Measurements from ENCODE around the gene TTC27. TPM values are rescaled to one million over a fixed set of nuclear protein-coding genes. Genes with fewer than 3 reads are reported as not detected.

TTC27 gene
- total and polyA plus RNA-seq, 8 donors = 9.9 to 26.9 (median 22.5) TPM

DNA sequence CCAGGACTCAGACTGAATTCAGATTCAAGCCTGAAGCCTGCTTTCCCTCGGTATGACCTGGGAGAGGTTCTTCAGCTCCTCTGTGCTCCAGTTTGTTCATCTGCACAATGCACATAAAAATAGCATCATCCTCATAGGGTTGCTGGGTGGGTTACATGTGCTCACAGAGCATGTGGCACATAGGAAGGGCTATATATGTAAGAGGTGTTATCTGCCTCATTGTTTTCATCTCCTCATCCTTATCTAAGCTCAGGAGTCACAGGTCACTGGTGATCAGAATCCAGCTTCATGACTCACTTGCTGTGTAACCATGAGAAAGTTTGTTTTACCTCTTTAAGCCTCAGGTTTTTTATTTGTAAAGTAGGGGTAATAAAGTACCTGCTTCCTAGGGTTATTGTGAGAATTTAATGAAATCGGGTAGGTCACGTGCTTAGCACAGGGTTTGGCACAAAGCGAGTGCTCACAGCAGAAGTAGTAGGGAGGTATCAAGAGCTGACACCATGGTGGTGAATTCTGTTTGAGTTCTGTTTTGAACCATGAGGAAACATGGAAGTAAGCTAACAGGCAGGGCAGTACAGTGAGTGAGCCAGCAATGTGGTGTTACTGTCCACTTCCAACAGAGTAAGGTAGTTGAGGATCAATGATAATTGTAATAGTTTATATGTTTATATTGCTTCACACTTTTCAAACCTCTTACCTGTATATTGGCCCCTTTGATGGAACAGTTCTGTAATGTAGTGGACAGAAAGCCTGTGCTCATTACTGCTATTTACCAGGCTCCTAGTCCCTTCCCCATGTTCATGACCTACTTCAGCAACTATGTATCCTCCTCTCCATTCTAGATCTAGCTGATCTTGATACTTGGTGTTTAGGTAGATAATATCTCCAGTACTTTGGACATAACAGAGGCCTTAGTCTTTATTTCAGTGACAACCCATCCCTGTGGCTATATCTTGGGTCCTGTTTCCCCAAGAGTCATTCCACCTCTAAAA is 177.6 kb downstream of the TTC27 start:
- intact Hi-C loops (cut with DNase I) = no loop called here
- ATAC-seq (peak; percentile 62), DNase-seq (no peak)
- H3K27me3 ChIP-seq = no peaks in the 10 kb centered on the region
- TF ChIP-seq, protein P1, sequence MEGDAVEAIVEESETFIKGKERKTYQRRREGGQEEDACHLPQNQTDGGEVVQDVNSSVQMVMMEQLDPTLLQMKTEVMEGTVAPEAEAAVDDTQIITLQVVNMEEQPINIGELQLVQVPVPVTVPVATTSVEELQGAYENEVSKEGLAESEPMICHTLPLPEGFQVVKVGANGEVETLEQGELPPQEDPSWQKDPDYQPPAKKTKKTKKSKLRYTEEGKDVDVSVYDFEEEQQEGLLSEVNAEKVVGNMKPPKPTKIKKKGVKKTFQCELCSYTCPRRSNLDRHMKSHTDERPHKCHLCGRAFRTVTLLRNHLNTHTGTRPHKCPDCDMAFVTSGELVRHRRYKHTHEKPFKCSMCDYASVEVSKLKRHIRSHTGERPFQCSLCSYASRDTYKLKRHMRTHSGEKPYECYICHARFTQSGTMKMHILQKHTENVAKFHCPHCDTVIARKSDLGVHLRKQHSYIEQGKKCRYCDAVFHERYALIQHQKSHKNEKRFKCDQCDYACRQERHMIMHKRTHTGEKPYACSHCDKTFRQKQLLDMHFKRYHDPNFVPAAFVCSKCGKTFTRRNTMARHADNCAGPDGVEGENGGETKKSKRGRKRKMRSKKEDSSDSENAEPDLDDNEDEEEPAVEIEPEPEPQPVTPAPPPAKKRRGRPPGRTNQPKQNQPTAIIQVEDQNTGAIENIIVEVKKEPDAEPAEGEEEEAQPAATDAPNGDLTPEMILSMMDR (IDR thresholded peaks at IDR 0.05) = no peak
- no peak overlapping the region for H3K4me3 ChIP-seq
- no peaks in the 10 kb centered on the region for H3K4me1 ChIP-seq
- H3K36me3 ChIP-seq = no peaks in the 10 kb centered on the region
- no peaks in the 10 kb centered on the region for H3K9me3 ChIP-seq
- H3K27ac ChIP-seq = no peak overlapping the region

DNA sequence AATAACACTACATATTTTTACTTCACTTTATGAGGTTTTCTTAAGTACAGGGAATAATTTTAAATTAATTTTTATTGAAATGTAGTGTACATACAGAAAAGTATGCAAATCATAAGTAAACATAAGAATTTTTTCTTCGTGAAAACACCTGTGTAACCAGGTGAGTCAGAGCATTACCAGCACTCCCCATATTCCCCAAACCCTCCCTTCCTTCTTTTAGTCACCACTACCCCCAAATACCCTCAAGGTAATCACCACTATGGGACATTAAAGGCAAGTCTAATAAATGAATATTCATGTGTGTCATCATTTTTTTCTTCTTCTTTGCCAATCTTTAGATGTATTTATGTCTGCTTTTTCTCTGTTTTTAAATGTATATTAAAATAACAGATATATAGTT is 179.0 kb downstream of the TTC27 start:
- Histone ChIP-seq H3K4me3 (no peak overlapping the region), H3K27me3 (no peaks in the 10 kb centered on the region), H3K27ac (no peak overlapping the region), H3K4me1 (no peaks in the 10 kb centered on the region), H3K9me3 (no peaks in the 10 kb centered on the region), H3K36me3 (no peaks in the 10 kb centered on the region)
- DNase-seq (no peak), ATAC-seq (no peak)
- TF ChIP-seq, protein P1 (IDR thresholded peaks at IDR 0.05) = no peak
- intact Hi-C loops (cut with DNase I) = no loop called here

DNA sequence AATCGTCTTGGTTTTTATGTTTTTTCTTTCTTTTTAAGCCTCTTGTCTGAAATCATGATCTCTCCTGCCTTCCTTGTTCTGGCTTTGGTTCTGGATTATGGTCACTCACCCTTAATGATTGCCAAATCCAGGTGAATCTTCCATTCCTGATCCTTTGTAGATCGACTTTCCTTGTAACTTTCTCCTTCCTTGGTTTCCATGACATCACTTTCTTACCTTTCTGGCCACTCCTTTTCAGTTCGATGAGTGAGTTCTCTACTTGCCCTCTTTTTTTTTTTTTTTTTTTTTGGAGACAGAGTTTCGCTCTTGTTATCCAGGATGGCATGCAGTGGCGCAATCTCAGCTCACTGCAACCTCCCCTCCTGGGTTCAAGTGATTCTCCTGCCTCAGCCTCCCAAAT is 179.8 kb downstream of the TTC27 start:
- Histone ChIP-seq H3K4me1 (no peaks in the 10 kb centered on the region), H3K27me3 (no peaks in the 10 kb centered on the region), H3K27ac (no peak overlapping the region), H3K36me3 (no peaks in the 10 kb centered on the region), H3K9me3 (no peaks in the 10 kb centered on the region), H3K4me3 (no peak overlapping the region)
- DNase-seq (no peak), ATAC-seq (no peak)
- intact Hi-C loops (cut with DNase I) = no loop called here
- TF ChIP-seq, protein P1 (IDR thresholded peaks at IDR 0.05) = no peak

DNA sequence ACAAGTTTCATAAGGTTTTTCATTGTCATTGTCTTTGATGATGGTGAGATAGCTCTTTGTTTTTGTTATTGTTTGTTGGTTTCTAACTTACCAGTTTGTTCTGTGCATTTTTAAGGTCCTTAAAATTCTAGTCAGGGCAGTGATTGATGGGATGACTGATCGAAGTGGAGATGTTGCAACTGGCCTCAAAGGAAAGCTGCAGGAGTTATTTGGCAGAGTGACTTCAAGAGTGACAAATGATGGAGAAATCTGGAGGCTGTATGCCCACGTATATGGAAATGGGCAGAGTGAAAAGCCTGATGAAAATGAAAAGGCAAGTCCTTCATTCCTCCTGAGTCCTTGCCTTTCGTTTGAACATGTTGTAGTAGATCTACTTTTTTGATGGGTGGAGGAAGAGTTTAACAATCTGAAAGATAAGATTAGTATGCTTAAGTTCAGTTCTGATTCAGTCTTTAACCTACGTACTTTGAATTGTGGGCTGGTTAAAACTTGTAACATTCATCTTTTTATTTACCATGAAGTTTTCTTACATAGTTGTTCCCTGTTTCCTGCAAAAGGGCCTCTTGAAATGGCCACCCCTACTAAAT is 183.2 kb downstream of the TTC27 start:
- H3K27me3 ChIP-seq = no peaks in the 10 kb centered on the region
- TF ChIP-seq, protein P1 (IDR thresholded peaks at IDR 0.05) = no peak
- DNase-seq (no peak), ATAC-seq (no peak)
- no peak overlapping the region for H3K27ac ChIP-seq
- H3K36me3 ChIP-seq = peaks cover 0 to 4% of the 10 kb centered on the region in 2 donors
- no peak overlapping the region for H3K4me3 ChIP-seq
- intact Hi-C loops (cut with DNase I) = no loop called here
- H3K9me3 ChIP-seq = no peaks in the 10 kb centered on the region
- no peaks in the 10 kb centered on the region for H3K4me1 ChIP-seq

DNA sequence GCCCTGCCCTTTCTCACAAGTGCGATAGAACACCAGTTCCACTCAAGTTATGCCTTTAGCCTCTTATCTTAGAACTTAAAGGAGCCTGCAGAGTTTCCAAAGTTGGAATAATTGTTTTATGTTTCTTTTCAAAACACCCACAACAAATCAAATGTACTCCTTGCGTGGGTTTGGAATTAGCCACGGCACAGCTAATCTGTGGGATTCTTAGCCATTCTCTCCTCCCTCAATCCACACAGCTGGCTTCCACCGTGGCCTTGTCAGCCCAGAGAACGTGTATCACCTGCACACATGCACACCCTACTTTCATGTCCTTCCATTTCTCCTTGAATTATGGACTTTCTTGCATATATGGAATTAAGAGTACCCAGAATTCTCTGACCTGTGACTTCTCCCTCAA is 183.8 kb downstream of the TTC27 start:
- DNase-seq (no peak), ATAC-seq (peak; percentile 26)
- Histone ChIP-seq H3K4me1 (no peaks in the 10 kb centered on the region), H3K9me3 (no peaks in the 10 kb centered on the region), H3K36me3 (peaks cover 0 to 4% of the 10 kb centered on the region in 2 donors), H3K27me3 (no peaks in the 10 kb centered on the region), H3K4me3 (no peak overlapping the region), H3K27ac (no peak overlapping the region)
- intact Hi-C loops (cut with DNase I) = no loop called here
- TF ChIP-seq, protein P1 (IDR thresholded peaks at IDR 0.05) = no peak

Data from left lung (tissue), 10 donors.